ENCODE measurements around the gene CDON. TPM values are rescaled to one million over a fixed set of nuclear protein-coding genes. Genes with fewer than 3 reads are reported as not detected.

CDON gene
- polyA plus RNA-seq, 1 of the 3 experiments (the other 2 are of a cell fraction): 3.7 TPM

- WGBS (ENCODE audit: low lambda C conversion rate): 83% methylated on average over 1 of the region's 1 CpG
Observed at GRCh38 chr11:126076641-126077040, 14.0 kb upstream of the CDON start.

More at GRCh38 chr11:126076641-126077040, 14.0 kb upstream of the CDON start:
- no peak overlapping the region for H3K9ac ChIP-seq
- H3K4me3 ChIP-seq (ENCODE audit: low read depth in 2 of 2, low read length in 1 of 2): no peak overlapping the region
- ChIA-PET POLR2A (no interaction called here), CTCF (interaction anchor here (0.7 to 4.9 kb wide), 3 partner anchors 8 to 38 kb away, joined by 3 to 14 read pairs (median 3); partner anchors contain the start of gene CDON)
- H3F3A ChIP-seq (replicated peaks; ENCODE audit: insufficient read depth): peaks cover 7% of the 10 kb centered on the region
- peaks cover 18 to 26% of the 10 kb centered on the region in 2 experiments for H3K4me1 ChIP-seq (ENCODE audit: control insufficient read depth in 1 of 2, insufficient read depth in 2 of 2, low read depth in 1 of 2, low read length in 1 of 2)
- DNase-seq: no peak
- no peaks in the 10 kb centered on the region for H3K79me2 ChIP-seq (ENCODE audit: insufficient read depth)
- no peaks in the 10 kb centered on the region for H3K9me2 ChIP-seq
- no peaks in the 10 kb centered on the region for H3K27me3 ChIP-seq (ENCODE audit: insufficient read depth)
- TF ChIP-seq SMC3 (IDR thresholded peaks at IDR 0.05; ENCODE audit: low read depth, low read length) (no peak), NRF1 (IDR thresholded peaks at IDR 0.05; ENCODE audit: low read depth, low read length) (no peak), FOXJ3 (CRISPR knock-in tag; IDR thresholded peaks at IDR 0.05) (no peak), GABPA (IDR thresholded peaks at IDR 0.05; ENCODE audit: low read depth) (no peak), MEF2A (IDR thresholded peaks at IDR 0.05; ENCODE audit: borderline replicate concordance, low read depth) (no peak), TEAD4 (IDR thresholded peaks at IDR 0.05; ENCODE audit: borderline replicate concordance, insufficient read depth) (no peak), YY1 (IDR thresholded peaks at IDR 0.05; ENCODE audit: low read depth) (no peak), FOXM1 (IDR thresholded peaks at IDR 0.05; ENCODE audit: low read depth) (no peak), MXI1 (IDR thresholded peaks at IDR 0.05; ENCODE audit: low read depth, low read length) (no peak), REST (IDR thresholded peaks at IDR 0.05; ENCODE audit: low read depth, low read length) (no peak), RCOR1 (IDR thresholded peaks at IDR 0.05; ENCODE audit: low read length) (no peak), NFIC (IDR thresholded peaks at IDR 0.05; ENCODE audit: borderline replicate concordance) (no peak), MAX (IDR thresholded peaks at IDR 0.05; ENCODE audit: low read depth) (no peak)
- H3K4me2 ChIP-seq: no peak overlapping the region
- H4K20me1 ChIP-seq (ENCODE audit: insufficient read depth): no peaks in the 10 kb centered on the region
- no peaks in the 10 kb centered on the region for H3K9me3 ChIP-seq
- no peak overlapping the region for H2AFZ ChIP-seq (ENCODE audit: low read depth)
- H3K36me3 ChIP-seq (replicated peaks in 1 of 2; ENCODE audit: control insufficient read depth in 1 of 2, insufficient read depth in 2 of 2, low read length in 1 of 2): no peaks in the 10 kb centered on the region
- H3K27ac ChIP-seq (ENCODE audit: low read depth in 2 of 2, low read length in 1 of 2): no peak overlapping the region
